Measurements from ENCODE around the gene CLN6. TPM values are rescaled to one million over a fixed set of nuclear protein-coding genes. Genes with fewer than 3 reads are reported as not detected.
"Not testable (repeated sequence)": the region's sequence is repeated elsewhere in the genome, so short reads cannot be mapped to it uniquely, and the experiment has no call there.

CLN6 gene
- total RNA-seq, 1 donor from 2014 or later = 43.0 TPM

DNA sequence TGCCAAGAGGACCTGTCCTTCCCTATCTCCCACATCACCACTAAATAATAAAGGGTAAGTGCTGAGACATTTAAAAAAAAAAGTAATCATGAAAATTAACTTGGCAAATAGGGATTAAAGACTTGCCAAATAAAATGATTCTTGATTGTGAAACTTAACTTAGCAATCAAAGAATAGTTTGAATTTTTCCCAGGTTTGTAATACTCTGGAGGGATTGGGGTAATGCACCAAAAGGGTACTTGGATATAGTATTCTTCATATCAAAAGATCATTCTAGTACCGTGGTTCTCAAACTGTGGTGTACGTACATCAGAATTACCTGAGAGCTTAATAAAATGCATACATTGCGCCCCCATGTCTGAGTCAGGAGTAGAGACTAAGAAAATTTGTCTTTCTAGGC lies 52.9 kb downstream of the CLN6 start:
- TF ChIP-seq, protein P1, sequence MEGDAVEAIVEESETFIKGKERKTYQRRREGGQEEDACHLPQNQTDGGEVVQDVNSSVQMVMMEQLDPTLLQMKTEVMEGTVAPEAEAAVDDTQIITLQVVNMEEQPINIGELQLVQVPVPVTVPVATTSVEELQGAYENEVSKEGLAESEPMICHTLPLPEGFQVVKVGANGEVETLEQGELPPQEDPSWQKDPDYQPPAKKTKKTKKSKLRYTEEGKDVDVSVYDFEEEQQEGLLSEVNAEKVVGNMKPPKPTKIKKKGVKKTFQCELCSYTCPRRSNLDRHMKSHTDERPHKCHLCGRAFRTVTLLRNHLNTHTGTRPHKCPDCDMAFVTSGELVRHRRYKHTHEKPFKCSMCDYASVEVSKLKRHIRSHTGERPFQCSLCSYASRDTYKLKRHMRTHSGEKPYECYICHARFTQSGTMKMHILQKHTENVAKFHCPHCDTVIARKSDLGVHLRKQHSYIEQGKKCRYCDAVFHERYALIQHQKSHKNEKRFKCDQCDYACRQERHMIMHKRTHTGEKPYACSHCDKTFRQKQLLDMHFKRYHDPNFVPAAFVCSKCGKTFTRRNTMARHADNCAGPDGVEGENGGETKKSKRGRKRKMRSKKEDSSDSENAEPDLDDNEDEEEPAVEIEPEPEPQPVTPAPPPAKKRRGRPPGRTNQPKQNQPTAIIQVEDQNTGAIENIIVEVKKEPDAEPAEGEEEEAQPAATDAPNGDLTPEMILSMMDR (conservative IDR thresholded peaks at IDR 0.05) = no peak
- H3K36me3 Mint-ChIP-seq = peaks cover 22% of the 10 kb centered on the region
- DNase-seq (ENCODE audit: extremely low spot score, unreplicated experiment) = no peak
- no peaks in the 10 kb centered on the region for H3K27me3 Mint-ChIP-seq
- no peaks in the 10 kb centered on the region for H3K9me3 Mint-ChIP-seq
- H3K27ac Mint-ChIP-seq = no peak overlapping the region
- H3K4me1 Mint-ChIP-seq (ENCODE audit: unreplicated experiment) = no peaks in the 10 kb centered on the region
- H3K4me3 Mint-ChIP-seq = no peak overlapping the region

- Mint-ChIP-seq H3K4me1 (ENCODE audit: unreplicated experiment) (no peaks in the 10 kb centered on the region), H3K27me3 (no peaks in the 10 kb centered on the region), H3K27ac (no peak overlapping the region), H3K4me3 (no peak overlapping the region), H3K36me3 (peaks cover 19% of the 10 kb centered on the region), H3K9me3 (no peaks in the 10 kb centered on the region)
- no peak for DNase-seq (ENCODE audit: extremely low spot score, unreplicated experiment)
- TF ChIP-seq, protein P1 (conservative IDR thresholded peaks at IDR 0.05) = no peak
Measured at GRCh38 chr15:68175526-68175925, 54.0 kb downstream of the CLN6 start.

DNA sequence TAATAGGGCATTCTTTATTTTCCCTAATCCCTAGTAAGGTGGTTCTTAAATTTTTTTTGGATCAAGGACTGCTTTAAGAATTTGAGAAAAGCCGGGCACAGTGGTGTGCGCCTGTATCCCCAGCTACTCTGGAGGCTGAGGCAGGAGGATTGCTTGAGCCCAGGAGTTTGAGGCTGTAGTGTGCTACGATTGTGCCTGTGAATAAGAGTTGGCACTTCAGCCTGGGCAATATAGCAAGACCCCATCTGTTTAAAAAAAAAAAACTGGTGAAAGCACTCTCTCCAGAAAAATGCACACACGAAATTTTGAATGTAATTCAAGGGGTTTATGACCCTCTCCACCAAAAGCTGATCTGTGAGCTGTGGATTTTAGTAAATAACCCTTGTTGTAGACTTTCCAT lies 56.4 kb downstream of the CLN6 start:
- Mint-ChIP-seq H3K4me1 (ENCODE audit: unreplicated experiment) (no peaks in the 10 kb centered on the region), H3K36me3 (peaks cover 17% of the 10 kb centered on the region), H3K27ac (no peak overlapping the region), H3K9me3 (no peaks in the 10 kb centered on the region), H3K4me3 (no peak overlapping the region), H3K27me3 (no peaks in the 10 kb centered on the region)
- no peak for DNase-seq (ENCODE audit: extremely low spot score, unreplicated experiment)
- TF ChIP-seq, protein P1 (conservative IDR thresholded peaks at IDR 0.05) = no peak

GRCh38 chr15:68172037-68172436 lies 57.5 kb downstream of the CLN6 start:
- H3K9me3 Mint-ChIP-seq; H3K4me3 Mint-ChIP-seq; DNase-seq (ENCODE audit: extremely low spot score, unreplicated experiment); H3K27me3 Mint-ChIP-seq; H3K4me1 Mint-ChIP-seq (ENCODE audit: unreplicated experiment); H3K27ac Mint-ChIP-seq; H3K36me3 Mint-ChIP-seq: not testable (repeated sequence)

DNA sequence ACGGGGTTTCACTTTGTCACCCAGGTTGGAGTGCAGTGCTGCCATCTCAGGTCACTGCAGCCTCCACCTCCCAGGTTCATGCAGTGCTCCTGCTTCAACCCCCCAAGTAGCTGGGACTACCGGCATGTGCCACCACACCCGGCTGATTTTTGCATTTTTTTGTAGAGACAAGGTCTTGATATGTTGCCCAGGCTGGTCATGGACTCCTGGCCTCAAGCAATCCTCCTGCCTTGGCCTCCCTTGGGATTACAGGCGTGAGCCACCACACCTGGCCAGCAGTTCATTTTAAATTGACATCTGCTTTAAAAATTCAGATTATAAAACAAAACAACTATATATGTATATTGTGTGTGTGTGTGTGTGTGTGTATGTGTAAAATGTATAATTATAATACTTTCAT lies 62.7 kb downstream of the CLN6 start:
- H3K27ac Mint-ChIP-seq = no peak overlapping the region
- no peaks in the 10 kb centered on the region for H3K9me3 Mint-ChIP-seq
- peaks cover 21% of the 10 kb centered on the region for H3K36me3 Mint-ChIP-seq

GRCh38 chr15:68163191-68163590 lies 66.3 kb downstream of the CLN6 start:
- no peaks in the 10 kb centered on the region for H3K27me3 Mint-ChIP-seq
- peaks cover 31% of the 10 kb centered on the region for H3K36me3 Mint-ChIP-seq
- no peak overlapping the region for H3K4me3 Mint-ChIP-seq
- TF ChIP-seq, protein P1 (conservative IDR thresholded peaks at IDR 0.05) = no peak
- H3K27ac Mint-ChIP-seq = no peak overlapping the region
- no peaks in the 10 kb centered on the region for H3K9me3 Mint-ChIP-seq
- no peak for DNase-seq (ENCODE audit: extremely low spot score, unreplicated experiment)
- H3K4me1 Mint-ChIP-seq (ENCODE audit: unreplicated experiment) = no peaks in the 10 kb centered on the region

More for the DNA sequence above, 62.7 kb downstream of the CLN6 start:
- H3K27me3 Mint-ChIP-seq = no peaks in the 10 kb centered on the region
- H3K4me3 Mint-ChIP-seq = no peak overlapping the region
- TF ChIP-seq, protein P1 (conservative IDR thresholded peaks at IDR 0.05) = no peak
- no peak for DNase-seq (ENCODE audit: extremely low spot score, unreplicated experiment)
- H3K4me1 Mint-ChIP-seq (ENCODE audit: unreplicated experiment) = no peaks in the 10 kb centered on the region
